Ectodermal cell (in vitro differentiated cells): ENCODE measurements around the gene MBNL1.
"Not testable (repeated sequence)": the region's sequence is repeated elsewhere in the genome, so short reads cannot be mapped to it uniquely, and the experiment has no call there.

Experiments
- H3K27ac ChIP-seq: 2 replicates; pipeline ENCODE4 v1.7.0; 2013; ENCODE audit warnings: mild to moderate bottlenecking, low read depth, low read length; ENCODE audit not compliant: insufficient read depth, poor library complexity, severe bottlenecking
- H3K27me3 ChIP-seq: 2 replicates; pipeline ENCODE4 v1.7.0; 2013; ENCODE audit warnings: mild to moderate bottlenecking, low read length; ENCODE audit not compliant: insufficient read depth, control insufficient read depth, poor library complexity, severe bottlenecking
- H3K36me3 ChIP-seq: one replicate; pipeline ENCODE4 v1.7.0; 2013; ENCODE audit warnings: low read length; ENCODE audit not compliant: control insufficient read depth, insufficient read depth
- H3K4me1 ChIP-seq: one replicate; pipeline ENCODE4 v1.7.0; 2013; ENCODE audit warnings: low read length; ENCODE audit not compliant: control insufficient read depth, insufficient read depth
- H3K4me3 ChIP-seq: 2 replicates; pipeline ENCODE4 v1.7.0; 2013; ENCODE audit warnings: low read depth, low read length, control low read depth; ENCODE audit not compliant: insufficient read depth
- H3K9me3 ChIP-seq: 2 replicates; pipeline ENCODE4 v1.7.0; 2013; ENCODE audit warnings: mild to moderate bottlenecking, low read length, moderate library complexity; ENCODE audit not compliant: control insufficient read depth
- WGBS, 2 experiments: methylation state at CpG; one replicate each; pipeline ENCODE4 v1.1.7; 2013; ENCODE audit warnings: missing lambda C conversion rate in 2 of 2; 5-methylcytosine and 5-hydroxymethylcytosine counted together

Gene MBNL1

DNA sequence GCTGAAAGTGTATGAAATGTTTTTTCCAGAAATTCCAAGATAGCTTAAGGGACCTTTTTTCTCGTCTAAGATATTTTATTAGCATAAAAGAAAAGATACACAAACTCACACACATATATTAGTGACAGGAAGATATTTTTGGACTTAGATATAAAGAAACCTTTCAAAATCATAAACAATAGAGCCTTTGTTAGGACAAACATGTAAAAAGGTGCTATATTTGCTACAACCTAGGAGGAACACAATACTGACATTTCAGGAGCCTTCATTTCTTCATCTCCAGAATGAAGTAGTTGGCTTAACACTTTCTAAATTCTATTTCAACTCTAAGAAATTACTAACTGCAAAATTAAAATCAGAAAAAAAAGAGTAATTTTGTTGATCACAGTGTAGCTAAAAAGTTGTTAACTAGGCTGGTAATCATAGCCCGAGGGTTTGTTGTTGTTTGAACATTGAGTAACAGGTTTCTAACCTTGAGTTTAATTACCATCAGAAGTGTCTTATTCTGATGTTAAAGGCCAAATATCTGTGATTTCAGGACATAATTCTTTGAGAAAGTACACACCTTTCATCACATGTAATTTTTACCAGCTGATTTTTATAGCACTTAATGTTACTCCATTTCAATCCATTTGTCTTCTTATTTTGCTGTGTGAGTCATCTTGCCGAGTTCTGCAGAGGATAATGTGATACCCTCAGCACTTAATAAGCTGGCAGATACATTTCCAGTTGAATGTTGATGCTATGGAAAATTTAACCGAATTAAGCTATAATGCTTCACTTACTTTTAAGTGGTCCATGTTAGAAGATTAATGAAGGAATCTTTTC lies 97.3 kb downstream of the MBNL1 start:
- 91 to 96% methylated on average over 3 of the region's 4 CpGs for WGBS, 2 experiments

DNA sequence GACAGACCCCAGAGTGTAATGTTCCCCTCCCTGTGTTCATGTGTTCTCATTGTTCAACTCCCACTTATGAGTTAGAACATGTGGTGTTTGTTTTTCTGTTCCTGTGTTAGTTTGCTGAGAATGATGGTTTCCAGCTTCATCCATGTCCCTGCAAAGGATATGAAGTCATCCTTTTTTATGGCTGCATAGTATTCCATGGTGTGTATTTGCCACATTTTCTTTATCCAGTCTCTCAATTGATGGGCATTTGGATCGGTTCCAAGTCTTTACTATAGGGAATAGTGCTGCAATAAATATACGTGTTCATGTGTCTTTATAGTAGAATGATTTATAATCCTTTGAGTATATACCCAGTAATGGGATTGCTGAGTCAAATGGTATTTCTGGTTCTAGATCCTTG lies 98.5 kb downstream of the MBNL1 start:
- H3K4me3 ChIP-seq, H3K27ac ChIP-seq, H3K36me3 ChIP-seq, H3K27me3 ChIP-seq, H3K9me3 ChIP-seq, H3K4me1 ChIP-seq: not testable (repeated sequence)
- WGBS, 2 experiments, result 93 to 97% methylated on average over 2 of the region's 2 CpGs

More for the DNA sequence above, 97.3 kb downstream of the MBNL1 start:
- H3K4me3 ChIP-seq, result no peak overlapping the region
- H3K36me3 ChIP-seq, result no peaks in the 10 kb centered on the region
- no peak overlapping the region for H3K27ac ChIP-seq
- no peaks in the 10 kb centered on the region for H3K4me1 ChIP-seq
- H3K27me3 ChIP-seq, result no peaks in the 10 kb centered on the region
- no peaks in the 10 kb centered on the region for H3K9me3 ChIP-seq

DNA sequence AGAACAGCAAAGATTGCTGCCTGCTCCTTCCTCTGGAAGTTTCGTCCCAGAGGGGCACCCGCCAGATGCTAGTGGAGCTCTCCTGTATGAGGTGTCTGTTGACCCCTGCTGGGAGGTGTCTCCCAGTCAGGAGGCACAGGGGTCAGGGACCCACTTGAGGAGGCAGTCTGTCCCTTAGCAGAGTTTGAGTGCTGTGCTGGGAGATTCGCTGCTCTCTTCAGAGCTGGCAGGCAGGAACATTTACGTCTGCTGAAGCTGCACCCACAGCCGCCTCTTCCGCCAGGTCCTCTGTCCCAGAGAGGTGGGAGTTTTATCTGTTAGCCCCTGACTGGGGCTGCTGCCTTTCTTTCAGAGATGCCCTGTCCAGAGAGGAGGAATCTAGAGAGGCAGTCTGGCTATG lies 103.9 kb downstream of the MBNL1 start:
- not testable (repeated sequence) for H3K4me3 ChIP-seq, H3K27ac ChIP-seq, H3K36me3 ChIP-seq, H3K4me1 ChIP-seq, H3K9me3 ChIP-seq, H3K27me3 ChIP-seq
- WGBS, 2 experiments, result 93 to 96% methylated on average over 6 of the region's 6 CpGs

DNA sequence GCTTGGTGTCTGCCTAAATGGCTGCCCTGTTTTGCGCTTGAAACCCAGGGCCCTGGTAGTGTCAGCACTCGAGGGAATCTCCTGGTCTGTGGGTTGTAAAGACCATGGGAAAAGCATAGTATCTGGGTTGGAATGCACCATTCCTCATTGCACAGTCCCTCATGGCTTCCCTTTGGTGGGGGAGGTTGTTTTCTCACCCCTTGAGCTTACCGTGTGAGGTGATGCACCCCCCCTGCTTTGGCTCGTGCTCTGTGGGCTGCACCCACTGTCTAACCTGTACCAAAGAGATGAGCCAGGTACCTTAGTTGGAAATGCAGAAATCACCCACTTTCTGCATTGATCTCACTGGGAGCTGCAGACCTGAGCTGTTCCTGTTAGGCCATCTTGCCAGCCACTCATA lies 104.7 kb downstream of the MBNL1 start:
- Histone ChIP-seq H3K27ac (no peak overlapping the region), H3K4me1 (no peaks in the 10 kb centered on the region)

DNA sequence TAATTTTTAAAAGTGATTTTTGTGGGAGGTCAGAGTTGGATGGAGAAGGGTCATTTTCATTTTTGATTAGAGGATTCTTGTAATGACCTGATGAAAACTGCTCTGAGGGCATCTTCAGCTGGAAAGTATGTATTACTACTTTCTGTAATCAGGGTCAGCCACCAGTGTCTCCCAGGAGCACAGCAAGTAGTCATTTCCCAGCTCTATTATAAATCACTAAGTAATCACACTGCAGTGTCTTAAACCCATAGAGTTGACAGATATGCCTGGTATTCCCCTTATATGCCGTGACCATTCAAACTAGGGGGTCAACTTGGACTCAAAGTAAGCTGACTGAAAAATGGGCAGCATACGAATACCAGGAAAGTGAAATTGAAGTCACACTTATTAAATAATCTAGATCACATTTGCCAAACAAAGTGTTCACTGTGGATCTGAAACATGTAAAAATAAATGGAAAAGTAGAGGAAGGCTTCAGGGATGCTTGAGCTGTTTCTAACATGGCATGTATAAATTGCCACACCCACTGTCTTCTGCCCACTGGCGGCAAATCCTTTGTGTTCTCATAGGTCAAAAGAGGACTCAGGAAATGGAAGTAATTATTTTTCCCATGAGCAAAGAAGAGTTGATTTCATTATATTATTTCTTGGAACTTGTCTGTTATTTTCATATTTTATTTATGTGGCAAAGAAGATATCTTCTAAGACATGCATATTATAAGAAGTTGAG lies 105.7 kb downstream of the MBNL1 start:
- Histone ChIP-seq H3K27me3 (no peaks in the 10 kb centered on the region), H3K27ac (no peak overlapping the region), H3K4me3 (no peak overlapping the region), H3K4me1 (no peaks in the 10 kb centered on the region), H3K36me3 (no peaks in the 10 kb centered on the region), H3K9me3 (no peaks in the 10 kb centered on the region)
- 89 to 93% methylated on average over 2 to 3 of the region's 3 CpGs for WGBS, 2 experiments

More for the DNA sequence above, 104.7 kb downstream of the MBNL1 start:
- Histone ChIP-seq H3K4me3 (no peak overlapping the region), H3K36me3 (no peaks in the 10 kb centered on the region), H3K27me3 (no peaks in the 10 kb centered on the region), H3K9me3 (no peaks in the 10 kb centered on the region)
- 96% methylated on average over 4 of the region's 4 CpGs for WGBS, 2 experiments

DNA sequence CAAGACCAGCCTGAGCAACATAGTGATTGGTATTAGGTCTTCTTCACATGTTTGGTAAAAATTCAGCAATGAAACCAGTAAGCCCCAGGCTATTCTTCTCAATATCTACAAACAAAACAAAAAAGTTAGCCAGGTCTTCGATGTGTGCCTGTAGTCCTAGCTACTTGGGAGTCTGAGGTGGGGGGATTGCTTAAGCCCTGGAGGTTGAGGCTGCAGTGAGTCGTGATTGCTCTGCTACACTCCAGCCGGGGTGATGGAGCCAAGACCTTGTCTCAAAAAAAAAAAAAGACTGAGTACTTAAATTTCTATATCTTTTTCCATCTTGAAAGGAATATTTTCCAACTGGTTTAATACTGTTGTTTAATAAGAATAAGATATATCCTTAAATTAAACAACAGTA lies 106.8 kb downstream of the MBNL1 start:
- WGBS, 2 experiments, result 85 to 88% methylated on average over 2 to 3 of the region's 3 CpGs
- no peaks in the 10 kb centered on the region for H3K27me3 ChIP-seq
- H3K4me1 ChIP-seq, result no peaks in the 10 kb centered on the region
- H3K27ac ChIP-seq, result no peak overlapping the region
- H3K9me3 ChIP-seq, result no peaks in the 10 kb centered on the region
- no peak overlapping the region for H3K4me3 ChIP-seq
- no peaks in the 10 kb centered on the region for H3K36me3 ChIP-seq

DNA sequence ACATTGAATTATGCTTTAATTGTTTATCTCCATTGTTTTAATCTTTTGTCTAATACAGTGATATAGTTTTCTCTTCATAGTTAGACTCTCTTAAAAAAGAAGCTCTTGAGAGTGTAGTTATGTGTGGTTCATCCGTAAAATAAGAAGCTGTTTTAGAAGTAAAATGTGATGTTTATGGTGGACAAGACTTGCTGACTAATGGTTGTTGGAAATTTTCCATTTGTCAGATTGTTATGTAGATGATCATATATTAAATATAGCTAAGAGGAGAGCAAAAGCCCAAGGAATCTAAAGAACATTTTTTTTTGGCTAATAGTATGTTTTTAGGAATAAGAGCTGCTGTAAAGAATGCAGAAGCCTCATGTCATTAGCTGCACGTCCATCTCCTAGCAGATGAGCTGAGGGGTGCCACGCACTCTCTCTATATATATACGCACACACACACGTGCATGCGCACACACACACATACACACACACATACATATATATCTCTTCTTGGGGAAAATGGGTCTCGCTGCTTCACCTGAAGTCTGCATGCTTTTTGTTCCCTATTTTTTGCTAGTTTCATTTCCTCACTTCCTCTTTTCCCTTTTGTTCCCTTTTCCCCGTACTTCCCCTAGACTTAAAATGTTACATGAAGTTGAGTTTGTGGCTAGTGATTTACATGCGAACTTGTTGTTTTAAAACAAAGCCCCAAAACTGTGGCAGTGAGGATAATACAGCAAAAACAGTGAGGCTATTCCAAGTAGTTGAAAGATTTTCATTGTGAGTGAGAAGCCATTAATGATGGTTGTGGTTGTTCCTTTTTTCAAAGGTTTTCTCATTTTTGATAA lies 107.8 kb downstream of the MBNL1 start:
- H3K4me3 ChIP-seq, result no peak overlapping the region
- no peaks in the 10 kb centered on the region for H3K9me3 ChIP-seq
- no peaks in the 10 kb centered on the region for H3K36me3 ChIP-seq
- H3K27me3 ChIP-seq, result no peaks in the 10 kb centered on the region
- 91 to 92% methylated on average over 8 of the region's 9 CpGs for WGBS, 2 experiments
- H3K4me1 ChIP-seq, result peaks cover under 1% of the 10 kb centered on the region
- H3K27ac ChIP-seq, result no peak overlapping the region

DNA sequence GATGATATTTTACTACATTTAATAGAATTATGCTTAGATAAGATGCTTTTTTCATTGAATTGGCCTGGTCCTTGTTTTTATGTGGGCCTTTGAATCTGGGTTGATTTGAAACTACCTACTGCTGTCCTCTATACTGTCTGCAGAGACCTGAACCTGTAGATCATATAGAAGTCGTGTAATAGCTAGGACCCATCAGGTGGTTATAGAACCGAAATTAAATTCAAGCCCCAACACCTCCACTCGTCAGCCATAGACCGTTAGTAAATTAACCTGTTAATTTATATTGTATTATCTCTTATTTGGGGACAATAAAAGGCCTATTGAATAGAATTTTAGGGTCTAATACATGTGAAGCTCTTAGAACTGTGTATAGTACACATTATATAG lies 108.4 kb downstream of the MBNL1 start:
- Histone ChIP-seq H3K9me3 (no peaks in the 10 kb centered on the region), H3K27me3 (no peaks in the 10 kb centered on the region), H3K27ac (no peak overlapping the region), H3K4me3 (no peak overlapping the region), H3K4me1 (peaks cover 7% of the 10 kb centered on the region), H3K36me3 (no peaks in the 10 kb centered on the region)
- 93 to 94% methylated on average over 1 to 4 of the region's 4 CpGs for WGBS, 2 experiments

DNA sequence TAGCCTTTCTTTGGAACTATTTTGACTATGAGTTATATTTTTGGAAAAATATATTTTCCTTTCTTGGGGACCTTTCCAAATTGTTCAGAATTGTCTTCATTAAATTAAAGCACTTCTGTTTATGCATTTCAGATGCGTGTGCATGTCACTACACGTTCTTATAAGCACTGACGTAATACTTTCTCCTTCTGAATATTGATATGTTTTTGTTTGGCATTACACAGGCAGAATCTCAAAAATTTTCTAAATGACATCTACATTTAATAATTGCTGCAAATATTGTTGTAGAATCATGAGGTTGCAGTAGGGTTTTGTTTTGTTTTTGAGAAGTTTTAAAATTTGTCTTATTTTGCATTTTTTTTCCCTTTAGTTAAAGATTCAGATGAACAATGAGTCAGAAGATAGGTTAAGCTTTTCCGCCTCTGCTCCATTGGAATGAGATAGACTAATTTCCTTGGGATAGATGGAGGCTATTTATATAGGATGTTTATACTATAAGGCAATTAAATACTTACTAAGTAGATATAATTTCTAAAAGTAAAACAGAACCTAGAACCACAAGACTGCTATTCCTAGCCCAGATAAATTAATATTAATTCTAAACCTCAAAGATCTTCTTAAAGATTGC lies 110.8 kb downstream of the MBNL1 start:
- Histone ChIP-seq H3K27ac (no peak overlapping the region), H3K36me3 (no peaks in the 10 kb centered on the region), H3K4me3 (no peak overlapping the region), H3K9me3 (no peaks in the 10 kb centered on the region), H3K27me3 (no peaks in the 10 kb centered on the region), H3K4me1 (peaks cover 7% of the 10 kb centered on the region)
- WGBS, 2 experiments, result 100% methylated on average over 1 to 4 of the region's 4 CpGs
